ENCODE measurements around the gene CNOT11.
"Not testable (repeated sequence)": the region's sequence is repeated elsewhere in the genome, so short reads cannot be mapped to it uniquely, and the experiment has no call there.

DNA sequence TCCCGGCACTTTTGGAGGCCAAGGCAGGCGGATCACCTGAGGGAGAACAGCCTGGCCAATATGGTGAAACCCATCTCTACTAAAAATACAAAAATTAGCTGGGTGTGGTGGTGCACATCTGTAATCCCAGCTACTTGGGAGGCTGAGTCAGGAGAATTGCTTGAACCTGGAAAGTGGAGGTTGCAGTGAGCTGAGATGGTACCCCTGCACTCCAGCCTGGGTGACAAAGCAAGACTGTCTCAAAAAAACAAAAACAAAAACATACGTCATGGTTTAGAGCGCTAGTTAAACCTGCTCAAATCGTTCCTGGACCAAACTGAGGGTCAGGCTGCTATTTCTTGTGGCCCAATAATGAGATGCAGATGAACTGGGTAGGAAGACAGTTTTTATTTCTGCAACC is 7.2 kb upstream of the CNOT11 start:
- TF ChIP-seq ZBTB7A (CRISPR knock-in tag; IDR thresholded peaks at IDR 0.05); DR1 (CRISPR knock-in tag; IDR thresholded peaks at IDR 0.05); PHF20 (CRISPR knock-in tag; IDR thresholded peaks at IDR 0.05); SP4 (CRISPR knock-in tag; IDR thresholded peaks at IDR 0.05); POLR2A (IDR thresholded peaks at IDR 0.05; ENCODE audit: insufficient read depth in 1 of 2, low read depth in 2 of 2, low read length in 2 of 2); CTCF (CRISPR knock-in tag; IDR thresholded peaks at IDR 0.05); ZNF639 (CRISPR knock-in tag; conservative IDR thresholded peaks at IDR 0.05); JUND (CRISPR knock-in tag; IDR thresholded peaks at IDR 0.05); SP140L (CRISPR knock-in tag; IDR thresholded peaks at IDR 0.05; ENCODE audit: borderline replicate concordance): not testable (repeated sequence)
- TF ChIP-seq, protein P1, sequence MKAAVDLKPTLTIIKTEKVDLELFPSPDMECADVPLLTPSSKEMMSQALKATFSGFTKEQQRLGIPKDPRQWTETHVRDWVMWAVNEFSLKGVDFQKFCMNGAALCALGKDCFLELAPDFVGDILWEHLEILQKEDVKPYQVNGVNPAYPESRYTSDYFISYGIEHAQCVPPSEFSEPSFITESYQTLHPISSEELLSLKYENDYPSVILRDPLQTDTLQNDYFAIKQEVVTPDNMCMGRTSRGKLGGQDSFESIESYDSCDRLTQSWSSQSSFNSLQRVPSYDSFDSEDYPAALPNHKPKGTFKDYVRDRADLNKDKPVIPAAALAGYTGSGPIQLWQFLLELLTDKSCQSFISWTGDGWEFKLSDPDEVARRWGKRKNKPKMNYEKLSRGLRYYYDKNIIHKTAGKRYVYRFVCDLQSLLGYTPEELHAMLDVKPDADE (CRISPR knock-in tag; IDR thresholded peaks at IDR 0.05), result not testable (repeated sequence)

All from HepG2 (cell line).